Spleen (tissue), 7 donors: Measurements from ENCODE around the gene PBXIP1.

Experiments used
- CTCF ChIP-seq, 11 experiments: fragments of 200-600 bp in 7 of 11; fragments of 450-650 bp in 4 of 11; sonication (generic) in 4 of 11; IDR thresholded peaks in 8 of 11; conservative IDR thresholded peaks in 3 of 11; 1 replicate in 7 of 11; 2 replicates in 4 of 11; pipeline versions ENCODE4 v1.4.0 to v1.8.0; 2016 to 2021; ENCODE audit warnings: antibody characterized with exemption in 11 of 11, inconsistent platforms in 4 of 11, mild to moderate bottlenecking in 1 of 11
- POLR2AphosphoS5 ChIP-seq, 3 donors: sonication (generic); formaldehyde crosslinking; IDR thresholded peaks; one replicate each; pipeline ENCODE4 v1.5.1; 2017; ENCODE audit warnings: antibody characterized with exemption in 3 of 3
- donor health status: DM: no; HTN: no; CAD: no; lungs with moderate emphysema.
- donor health status: DM: no; HTN: no; CAD: no.
- donor health status: DM: no; HTN: no; CAD: no.

- TF ChIP-seq CTCF (IDR thresholded peaks at IDR 0.05 in 8 of 11, conservative IDR thresholded peaks at IDR 0.05 in 3 of 11): no peak
- no peak for TF ChIP-seq POLR2AphosphoS5 (IDR thresholded peaks at IDR 0.05)
These were observed 10.2 kb upstream of the PBXIP1 start for GRCh38 chr1:154966111-154966510.
